Cerebellar nuclear complex (tissue), 1 donor: ENCODE results near the gene GPRASP3.

Experiments used
- DNase-seq, 2 experiments: peaks; one replicate each; lab custom pipeline; 2025; lab: John Stamatoyannopoulos, UW

GPRASP3 gene

GRCh38 chrX:102745857-102746584 is 25.5 kb downstream of the GPRASP3 start:
- DNase-seq: no peak

GRCh38 chrX:102765217-102765616 is 44.7 kb downstream of the GPRASP3 start:
- no peak for DNase-seq

GRCh38 chrX:102765809-102766208 is 45.3 kb downstream of the GPRASP3 start:
- DNase-seq: no peak

GRCh38 chrX:102767287-102767686 is 46.7 kb downstream of the GPRASP3 start:
- no peak for DNase-seq

GRCh38 chrX:102768987-102769761 is 48.6 kb downstream of the GPRASP3 start:
- peak in 1 of 2 experiments; percentile 8 for DNase-seq
